CD14-positive monocyte (primary cell): ENCODE results near the gene RAB14. TPM values are rescaled to one million over a fixed set of nuclear protein-coding genes. Genes with fewer than 3 reads are reported as not detected.

ENCODE experiments used
- DNase-seq, 3 donors: peaks; one replicate each; pipeline ENCODE4 v3.0.0-alpha.2; 2011 to 2022
- H2AFZ ChIP-seq: 2 replicates; pipeline ENCODE4 v1.6.0; 2012; ENCODE audit warnings: mild to moderate bottlenecking, low read depth, low read length, inconsistent platforms; ENCODE audit not compliant: insufficient read depth, poor library complexity, severe bottlenecking
- H3K27ac ChIP-seq, 2 donors: 1 replicate in 1 of 2; 2 replicates in 1 of 2; pipeline ENCODE4 v1.5.1; 2012 to 2013; ENCODE audit warnings: low read length in 2 of 2, control low read depth in 1 of 2, inconsistent platforms in 1 of 2, low read depth in 1 of 2, mild to moderate bottlenecking in 1 of 2
- H3K27me3 ChIP-seq, 2 donors: one replicate each; pipeline versions ENCODE4 v1.6.0 to v1.6.1; 2011 to 2013; ENCODE audit warnings: low read length in 2 of 2; ENCODE audit not compliant: control insufficient read depth in 2 of 2, insufficient read depth in 2 of 2
- H3K36me3 ChIP-seq, 2 donors: replicated peaks in 1 of 2; 1 replicate in 1 of 2; 2 replicates in 1 of 2; pipeline versions ENCODE4 v1.5.1 to v1.6.1; 2012 to 2013; ENCODE audit warnings: low read length in 2 of 2, control low read depth in 1 of 2, inconsistent platforms in 1 of 2, mild to moderate bottlenecking in 1 of 2; ENCODE audit not compliant: insufficient read depth in 2 of 2, control insufficient read depth in 1 of 2
- H3K4me1 ChIP-seq, 2 donors: 1 replicate in 1 of 2; 2 replicates in 1 of 2; pipeline versions ENCODE4 v1.5.1 to v1.6.1; 2012 to 2013; ENCODE audit warnings: low read length in 2 of 2, control low read depth in 1 of 2, inconsistent platforms in 1 of 2, mild to moderate bottlenecking in 1 of 2, moderate library complexity in 1 of 2; ENCODE audit not compliant: insufficient read depth in 2 of 2, control insufficient read depth in 1 of 2
- H3K4me2 ChIP-seq: replicated peaks from 2 replicates; pipeline ENCODE3; 2012; ENCODE audit warnings: low read length, moderate library complexity, mild to moderate bottlenecking; ENCODE audit not compliant: poor library complexity, severe bottlenecking; ENCODE audit errors: extremely low read depth
- H3K4me3 ChIP-seq, 3 experiments: fragments of 200-600 bp in 1 of 3; sonication (generic) in 1 of 3; replicated peaks in 1 of 3; 1 replicate in 2 of 3; 2 replicates in 1 of 3; pipeline ENCODE4 v1.5.1; 2011 to 2013; ENCODE audit warnings: low read length in 3 of 3, mild to moderate bottlenecking in 3 of 3, control low read depth in 2 of 3, low read depth in 2 of 3, inconsistent platforms in 1 of 3, moderate library complexity in 1 of 3
- H3K79me2 ChIP-seq: 2 replicates; pipeline ENCODE4 v1.6.0; 2012; ENCODE audit warnings: mild to moderate bottlenecking, control low read depth, inconsistent platforms, low read length, moderate library complexity; ENCODE audit not compliant: insufficient read depth
- H3K9ac ChIP-seq: 2 replicates; pipeline ENCODE4 v1.6.0; 2017; ENCODE audit warnings: low read length, mild to moderate bottlenecking; ENCODE audit not compliant: insufficient read depth, poor library complexity, severe bottlenecking
- H3K9me3 ChIP-seq, 2 donors: replicated peaks in 1 of 2; 1 replicate in 1 of 2; 2 replicates in 1 of 2; pipeline versions ENCODE4 v1.5.1 to v1.6.1; 2012 to 2013; ENCODE audit warnings: low read length in 2 of 2, control low read depth in 1 of 2; ENCODE audit not compliant: control insufficient read depth in 1 of 2, insufficient read depth in 1 of 2
- H4K20me1 ChIP-seq: 2 replicates; pipeline ENCODE4 v1.6.0; 2012; ENCODE audit warnings: mild to moderate bottlenecking, low read length, control low read depth, moderate library complexity; ENCODE audit not compliant: insufficient read depth
- H3K27ac Mint-ChIP-seq, 7 donors: one replicate each; pipeline ENCODE4 v1.8.0; 2020; ENCODE audit warnings: mild to moderate bottlenecking in 7 of 7, mixed read lengths in 7 of 7, moderate library complexity in 6 of 7, inconsistent platforms in 2 of 7
- H3K27me3 Mint-ChIP-seq, 3 donors: one replicate each; pipeline ENCODE4 v1.8.0; 2021 to 2022; ENCODE audit warnings: low read depth in 3 of 3, mild to moderate bottlenecking in 3 of 3, mixed read lengths in 3 of 3, moderate library complexity in 3 of 3, inconsistent platforms in 1 of 3
- H3K36me3 Mint-ChIP-seq, 2 donors: one replicate each; pipeline ENCODE4 v1.8.0; 2020; ENCODE audit warnings: mixed read lengths in 2 of 2, inconsistent platforms in 1 of 2, mild to moderate bottlenecking in 1 of 2
- H3K4me1 Mint-ChIP-seq: one replicate; pipeline ENCODE4 v1.8.0; 2020; ENCODE audit warnings: mild to moderate bottlenecking, mixed read lengths
- H3K4me3 Mint-ChIP-seq, 2 donors: one replicate each; pipeline ENCODE4 v1.8.0; 2020; ENCODE audit warnings: mild to moderate bottlenecking in 2 of 2, mixed read lengths in 2 of 2, moderate library complexity in 1 of 2
- H3K9me3 Mint-ChIP-seq, 7 donors: one replicate each; pipeline ENCODE4 v1.8.0; 2020 to 2022; ENCODE audit warnings: mixed read lengths in 7 of 7, mild to moderate bottlenecking in 6 of 7, moderate library complexity in 6 of 7, inconsistent platforms in 2 of 7
- WGBS: methylation state at CpG from one replicate; pipeline ENCODE4 v1.1.5; 2013; ENCODE audit warnings: missing lambda C conversion rate; ENCODE audit not compliant: insufficient coverage; 5-methylcytosine and 5-hydroxymethylcytosine counted together
- intact Hi-C, 2 donors: fragments of 100-400 bp; cut with micrococcal nuclease; formaldehyde crosslinking; loops; one replicate each; pipeline versions ENCODE4 v1.15.0 to v1.15.1; 2023
- polyA plus RNA-seq, 3 donors: library from polyadenylated mRNA; depleted of rRNA in 1 of 3; unstranded in 2 of 3; stranded (reverse) in 1 of 3; fragments of 300-500 nt in 2 of 3; fragments of >200 nt in 1 of 3; fragmentation: Illumina TruSeq in 2 of 3; gene quantifications; 1 replicate in 2 of 3; 2 replicates in 1 of 3; pipeline ENCODE4 v1.2.3, GENCODE V29; 2012 to 2021
- TF ChIP-seq, protein P1 (sequence below): fragments of 200-600 bp; IDR thresholded peaks from one replicate; pipeline ENCODE4 v1.8.0; 2022; ENCODE audit warnings: antibody characterized with exemption, mild to moderate bottlenecking

The RAB14 gene
- polyA plus RNA-seq, 3 donors: 23.1 to 60.0 (median 44.4) TPM

- H3K4me2 ChIP-seq: no peak overlapping the region
- no peaks in the 10 kb centered on the region for H3K27me3 ChIP-seq
- Mint-ChIP-seq H3K36me3 (peaks cover 74 to 80% of the 10 kb centered on the region in 2 donors), H3K4me1 (peaks cover 29% of the 10 kb centered on the region), H3K9me3 (no peaks in the 10 kb centered on the region), H3K27ac (peak overlapping the region in 6 of 7 donors; percentile 12 to 86 (median 68)), H3K4me3 (no peak overlapping the region), H3K27me3 (no peaks in the 10 kb centered on the region)
- H2AFZ ChIP-seq: no peak overlapping the region
- peaks cover 23 to 27% of the 10 kb centered on the region in 2 donors for H3K4me1 ChIP-seq
- peak overlapping the region in 1 of 2 donors; percentile 28 for H3K27ac ChIP-seq
- intact Hi-C loops: no loop called here
- TF ChIP-seq, protein P1, sequence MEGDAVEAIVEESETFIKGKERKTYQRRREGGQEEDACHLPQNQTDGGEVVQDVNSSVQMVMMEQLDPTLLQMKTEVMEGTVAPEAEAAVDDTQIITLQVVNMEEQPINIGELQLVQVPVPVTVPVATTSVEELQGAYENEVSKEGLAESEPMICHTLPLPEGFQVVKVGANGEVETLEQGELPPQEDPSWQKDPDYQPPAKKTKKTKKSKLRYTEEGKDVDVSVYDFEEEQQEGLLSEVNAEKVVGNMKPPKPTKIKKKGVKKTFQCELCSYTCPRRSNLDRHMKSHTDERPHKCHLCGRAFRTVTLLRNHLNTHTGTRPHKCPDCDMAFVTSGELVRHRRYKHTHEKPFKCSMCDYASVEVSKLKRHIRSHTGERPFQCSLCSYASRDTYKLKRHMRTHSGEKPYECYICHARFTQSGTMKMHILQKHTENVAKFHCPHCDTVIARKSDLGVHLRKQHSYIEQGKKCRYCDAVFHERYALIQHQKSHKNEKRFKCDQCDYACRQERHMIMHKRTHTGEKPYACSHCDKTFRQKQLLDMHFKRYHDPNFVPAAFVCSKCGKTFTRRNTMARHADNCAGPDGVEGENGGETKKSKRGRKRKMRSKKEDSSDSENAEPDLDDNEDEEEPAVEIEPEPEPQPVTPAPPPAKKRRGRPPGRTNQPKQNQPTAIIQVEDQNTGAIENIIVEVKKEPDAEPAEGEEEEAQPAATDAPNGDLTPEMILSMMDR: no peak
- H3K9me3 ChIP-seq: no peaks in the 10 kb centered on the region
- no peak for DNase-seq
- no CpG with 5 or more reads among the region's 2 CpGs for WGBS
- H4K20me1 ChIP-seq: no peaks in the 10 kb centered on the region
- no peak overlapping the region for H3K4me3 ChIP-seq
- no peak overlapping the region for H3K9ac ChIP-seq
- peaks cover 68 to 83% of the 10 kb centered on the region in 2 donors for H3K36me3 ChIP-seq
- no peaks in the 10 kb centered on the region for H3K79me2 ChIP-seq
Observed at GRCh38 chr9:121156263-121156731, 45.4 kb downstream of the RAB14 start.

DNA sequence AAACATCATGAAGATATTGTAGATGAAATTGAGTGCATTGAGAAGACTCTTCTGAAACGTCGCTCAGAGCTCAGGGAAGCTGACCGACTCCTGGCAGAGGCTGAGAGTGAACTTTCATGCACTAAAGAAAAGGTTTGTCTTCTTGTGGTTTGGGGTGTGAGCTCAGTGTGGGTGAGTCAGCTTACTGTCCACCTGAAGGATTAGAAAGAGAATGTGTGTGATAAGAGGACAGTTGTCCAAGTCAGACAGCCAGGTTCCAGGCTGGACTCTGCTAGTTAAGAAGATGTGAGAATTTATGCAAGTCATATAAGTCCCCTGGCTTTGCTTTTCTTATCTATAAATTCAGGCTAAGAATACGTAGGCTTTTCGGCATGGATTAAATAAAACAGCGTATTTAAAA, 46.9 kb downstream of the RAB14 start:
- no peaks in the 10 kb centered on the region for H3K27me3 ChIP-seq
- H3K36me3 ChIP-seq: peaks cover 75 to 86% of the 10 kb centered on the region in 2 donors
- no peak overlapping the region for H3K9ac ChIP-seq
- 97% methylated on average over 3 of the region's 6 CpGs for WGBS
- Mint-ChIP-seq H3K4me3 (no peak overlapping the region), H3K27ac (peak overlapping the region in 5 of 7 donors; percentile 4 to 83 (median 64)), H3K9me3 (no peaks in the 10 kb centered on the region), H3K36me3 (peaks cover 74 to 83% of the 10 kb centered on the region in 2 donors), H3K27me3 (no peaks in the 10 kb centered on the region), H3K4me1 (peaks cover 26% of the 10 kb centered on the region)
- intact Hi-C loops: no loop called here
- no peak for DNase-seq
- no peaks in the 10 kb centered on the region for H3K9me3 ChIP-seq
- H3K27ac ChIP-seq: peak overlapping the region in 1 of 2 donors; percentile 30
- no peaks in the 10 kb centered on the region for H3K79me2 ChIP-seq
- no peak overlapping the region for H3K4me3 ChIP-seq
- TF ChIP-seq, protein P1: no peak
- peaks cover 14 to 15% of the 10 kb centered on the region in 2 donors for H3K4me1 ChIP-seq
- H2AFZ ChIP-seq: no peak overlapping the region
- no peaks in the 10 kb centered on the region for H4K20me1 ChIP-seq
- no peak overlapping the region for H3K4me2 ChIP-seq
